Motor neuron (in vitro differentiated cells): ENCODE measurements around the gene TLR9. TPM values are rescaled to one million over a fixed set of nuclear protein-coding genes. Genes with fewer than 3 reads are reported as not detected.
A peak's percentile ranks its signal among the peaks of the same experiment; 100 is the strongest.

ENCODE experiments used
- ATAC-seq, 8 experiments: fragments of 200-7000 bp; cut with Tn5 transposase; replicated peaks in 6 of 8; 2 replicates each; pipeline ENCODE4 v1.8.0; 2021; ENCODE audit warnings: mild to moderate bottlenecking in 8 of 8, moderate library complexity in 8 of 8
- H3K27ac ChIP-seq, 2 donors: fragments of 250-450 bp; sonication (Bioruptor Pico); 2 replicates each; pipeline ENCODE4 v1.9.0; 2021; ENCODE audit warnings: antibody characterized with exemption in 2 of 2, mild to moderate bottlenecking in 2 of 2, moderate library complexity in 1 of 2
- H3K4me1 ChIP-seq, 2 donors: fragments of 250-450 bp; sonication (Bioruptor Pico); replicated peaks in 1 of 2; 2 replicates each; pipeline ENCODE4 v1.6.1; 2021; ENCODE audit warnings: antibody characterized with exemption in 2 of 2, mild to moderate bottlenecking in 2 of 2, moderate library complexity in 1 of 2
- H3K4me3 ChIP-seq, 5 donors: fragments of 250-450 bp; sonication (Bioruptor Pico); 2 replicates each; pipeline ENCODE4 v1.9.0; 2021; ENCODE audit warnings: antibody characterized with exemption in 5 of 5, mild to moderate bottlenecking in 5 of 5, moderate library complexity in 4 of 5
- WGBS, 10 experiments: fragments of 450-650 bp; shearing (Covaris generic); methylation state at CpG; one replicate each; pipeline ENCODE4 v1.0.0; 2022; 5-methylcytosine and 5-hydroxymethylcytosine counted together
- in situ Hi-C, 9 experiments: fragments of 400-800 bp; cut with MboI; loops; one replicate each; pipeline ENCODE4 v1.15.0; 2021; ENCODE audit warnings: low sequenced_read_pairs in 9 of 9, low pct_unique_long_range_greater_than_20kb in 2 of 9; ENCODE audit not compliant: unreplicated experiment in 9 of 9
- total RNA-seq, 8 experiments: library from RNA; unstranded; fragments of 300-600 nt; gene quantifications; 2 replicates each; pipeline versions ENCODE4 v1.2.3 to v1.2.4, GENCODE V29; 2022

TLR9 gene
- total RNA-seq, 8 experiments from 2014 or later, result 0.08 to 0.29 (median 0.17) TPM; not detected in 2

GRCh38 chr3:52256622-52257021, 31.2 kb upstream of the TLR9 start:
- Histone ChIP-seq H3K4me1 (no peaks in the 10 kb centered on the region), H3K4me3 (no peak overlapping the region), H3K27ac (no peak overlapping the region)
- in situ Hi-C loops, result no loop called here
- whole genome bisulfite sequencing, 10 experiments, result no CpG with 5 or more reads among the region's 4 CpGs
- ATAC-seq, result no peak

- peak in 4 of 8 experiments; percentile 32 to 90 (median 68) for ATAC-seq
- 13 to 100% (median 53%) methylated on average over 1 to 3 of the region's 3 CpGs; no CpG with 5 or more reads in 4 of the 10 experiments for WGBS, 10 experiments
Measured at GRCh38 chr3:52256159-52256558, 30.7 kb upstream of the TLR9 start.

GRCh38 chr3:52254608-52255007, 29.2 kb upstream of the TLR9 start:
- Histone ChIP-seq H3K4me3 (no peak overlapping the region), H3K4me1 (no peaks in the 10 kb centered on the region), H3K27ac (no peak overlapping the region)
- WGBS, 10 experiments, result 30 to 93% (median 80%) methylated on average over 1 to 5 of the region's 9 CpGs; no CpG with 5 or more reads in 4 of the 10 experiments
- in situ Hi-C loops, result no loop called here
- no peak for ATAC-seq

More at GRCh38 chr3:52256159-52256558, 30.7 kb upstream of the TLR9 start:
- in situ Hi-C loops, result no loop called here
- Histone ChIP-seq H3K4me1 (no peaks in the 10 kb centered on the region), H3K4me3 (no peak overlapping the region), H3K27ac (no peak overlapping the region)

- no peak overlapping the region for H3K4me3 ChIP-seq
Measured at GRCh38 chr3:52253314-52254304, 28.2 kb upstream of the TLR9 start.

GRCh38 chr3:52250122-52250521, 24.7 kb upstream of the TLR9 start:
- WGBS, 10 experiments, result 80 to 100% (median 83%) methylated on average over 1 of the region's 1 CpG; no CpG with 5 or more reads in 7 of the 10 experiments
- in situ Hi-C loops, result no loop called here
- Histone ChIP-seq H3K4me1 (peaks cover 3 to 14% of the 10 kb centered on the region in 2 donors), H3K4me3 (no peak overlapping the region), H3K27ac (no peak overlapping the region)
- no peak for ATAC-seq

More at GRCh38 chr3:52253314-52254304, 28.2 kb upstream of the TLR9 start:
- no peak overlapping the region for H3K27ac ChIP-seq
- in situ Hi-C loops, result no loop called here
- ATAC-seq, result peak in 5 of 8 experiments; percentile 52 to 79 (median 73)
- H3K4me1 ChIP-seq, result peaks cover 0 to 3% of the 10 kb centered on the region in 2 donors
- WGBS, 10 experiments, result 67 to 100% (median 90%) methylated on average over 1 to 6 of the region's 12 CpGs; no CpG with 5 or more reads in 3 of the 10 experiments

GRCh38 chr3:52249683-52250082, 24.2 kb upstream of the TLR9 start:
- 66 to 100% (median 94%) methylated on average over 1 to 6 of the region's 6 CpGs; no CpG with 5 or more reads in 3 of the 10 experiments for WGBS, 10 experiments
- no peak overlapping the region for H3K27ac ChIP-seq

GRCh38 chr3:52248816-52249547, 23.5 kb upstream of the TLR9 start:
- Histone ChIP-seq H3K4me1 (peaks cover 5 to 16% of the 10 kb centered on the region in 2 donors), H3K4me3 (no peak overlapping the region), H3K27ac (no peak overlapping the region)
- 40 to 100% (median 73%) methylated on average over 1 to 5 of the region's 10 CpGs; no CpG with 5 or more reads in 4 of the 10 experiments for WGBS, 10 experiments
- ATAC-seq, result peak in 5 of 8 experiments; percentile 7 to 36 (median 16)
- in situ Hi-C loops, result no loop called here

More at GRCh38 chr3:52249683-52250082, 24.2 kb upstream of the TLR9 start:
- H3K4me3 ChIP-seq, result no peak overlapping the region
- in situ Hi-C loops, result no loop called here
- no peak for ATAC-seq
- peaks cover 5 to 16% of the 10 kb centered on the region in 2 donors for H3K4me1 ChIP-seq

GRCh38 chr3:52248165-52248541, 22.7 kb upstream of the TLR9 start:
- no peak overlapping the region for H3K4me3 ChIP-seq
- H3K4me1 ChIP-seq, result peaks cover 5 to 16% of the 10 kb centered on the region in 2 donors
- 80 to 100% (median 100%) methylated on average over 1 to 9 of the region's 10 CpGs; no CpG with 5 or more reads in 4 of the 10 experiments for WGBS, 10 experiments
- ATAC-seq, result no peak
- in situ Hi-C loops, result no loop called here
- no peak overlapping the region for H3K27ac ChIP-seq

GRCh38 chr3:52247409-52248164, 22.1 kb upstream of the TLR9 start:
- no peak overlapping the region for H3K4me3 ChIP-seq
- in situ Hi-C loops, result no loop called here

GRCh38 chr3:52246728-52247408, 21.4 kb upstream of the TLR9 start:
- WGBS, 10 experiments, result 70 to 100% (median 82%) methylated on average over 1 to 5 of the region's 14 CpGs; no CpG with 5 or more reads in 5 of the 10 experiments

More at GRCh38 chr3:52247409-52248164, 22.1 kb upstream of the TLR9 start:
- Histone ChIP-seq H3K27ac (no peak overlapping the region), H3K4me1 (peaks cover 5 to 16% of the 10 kb centered on the region in 2 donors)
- WGBS, 10 experiments, result 90 to 100% (median 99%) methylated on average over 1 to 3 of the region's 7 CpGs; no CpG with 5 or more reads in 6 of the 10 experiments
- no peak for ATAC-seq

GRCh38 chr3:52246264-52246620, 20.8 kb upstream of the TLR9 start:
- 0 to 73% (median 32%) methylated on average over 1 to 3 of the region's 8 CpGs; no CpG with 5 or more reads in 6 of the 10 experiments for WGBS, 10 experiments
- peak in 5 of 8 experiments; percentile 3 to 9 (median 6) for ATAC-seq
- H3K4me1 ChIP-seq, result peaks cover 5 to 16% of the 10 kb centered on the region in 2 donors
- no peak overlapping the region for H3K4me3 ChIP-seq
- H3K27ac ChIP-seq, result no peak overlapping the region
- in situ Hi-C loops, result no loop called here

More at GRCh38 chr3:52246728-52247408, 21.4 kb upstream of the TLR9 start:
- ATAC-seq, result no peak
- H3K4me1 ChIP-seq, result peaks cover 5 to 16% of the 10 kb centered on the region in 2 donors
- H3K27ac ChIP-seq, result no peak overlapping the region
- in situ Hi-C loops, result no loop called here
- no peak overlapping the region for H3K4me3 ChIP-seq
